NCI-H2171 (cell line): ENCODE measurements around the gene C19orf47.
A peak's percentile ranks its signal among the peaks of the same experiment; 100 is the strongest.

ENCODE experiments used
- DNase-seq: peaks from one replicate; lab custom pipeline; 2025; lab: John Stamatoyannopoulos, UW

The C19orf47 gene

GRCh38 chr19:40348125-40348913 is at the start of gene C19orf47, which contains the start of gene PLD3:
Gene C19orf47, minus strand, starts transcription at chr19:40348397. Its CDS starts 6,540 bp downstream, at chr19:40341857.
Gene PLD3, plus strand, starts transcription at chr19:40348695. Its CDS starts 17,789 bp downstream, at chr19:40366484.
- peak; percentile 99 for DNase-seq

- DNase-seq: no peak
These were observed 49.3 kb upstream of the C19orf47 start for GRCh38 chr19:40397568-40397906.

GRCh38 chr19:40396886-40397567 is 48.8 kb upstream of the C19orf47 start:
- no peak for DNase-seq

GRCh38 chr19:40395956-40396355 is 47.8 kb upstream of the C19orf47 start:
- DNase-seq: no peak

- DNase-seq: no peak
These were observed 46.6 kb upstream of the C19orf47 start for GRCh38 chr19:40394816-40395210.

GRCh38 chr19:40393894-40394815 is 46.0 kb upstream of the C19orf47 start:
- no peak for DNase-seq

GRCh38 chr19:40392894-40393517 is 44.8 kb upstream of the C19orf47 start:
- no peak for DNase-seq

GRCh38 chr19:40392123-40392522 is 43.9 kb upstream of the C19orf47 start:
- DNase-seq: no peak

- DNase-seq: no peak
These were observed 42.0 kb upstream of the C19orf47 start, which contains the start of gene HIPK4 for GRCh38 chr19:40390084-40390742. Gene HIPK4, minus strand, starts transcription at chr19:40390181. Its CDS starts 279 bp downstream, at chr19:40389902.

GRCh38 chr19:40389404-40390083 is 41.3 kb upstream of the C19orf47 start:
- no peak for DNase-seq

- DNase-seq: no peak
These were observed 40.3 kb upstream of the C19orf47 start for GRCh38 chr19:40388481-40388880.

- no peak for DNase-seq
These were observed 39.0 kb upstream of the C19orf47 start for GRCh38 chr19:40387155-40387554.

- DNase-seq: no peak
These were observed 35.6 kb upstream of the C19orf47 start for GRCh38 chr19:40383668-40384248.

- DNase-seq: no peak
These were observed 33.1 kb upstream of the C19orf47 start for GRCh38 chr19:40381321-40381720.

GRCh38 chr19:40380199-40381037 is 32.2 kb upstream of the C19orf47 start:
- no peak for DNase-seq

- DNase-seq: no peak
These were observed 31.4 kb upstream of the C19orf47 start for GRCh38 chr19:40379446-40380198.

GRCh38 chr19:40378509-40378908 is 30.3 kb upstream of the C19orf47 start:
- DNase-seq: no peak

GRCh38 chr19:40377876-40378385 is 29.7 kb upstream of the C19orf47 start:
- no peak for DNase-seq
